Stimulated activated CD4-positive, alpha-beta T cell treated with anti-CD3 and anti-CD28 coated beads, Interleukin-4, amount 100 ng/mL, for 24 hours (primary cell): Measurements from ENCODE around the gene TM7SF2.

Experiments
- DNase-seq: peaks from one replicate; pipeline ENCODE4 v3.0.0-alpha.2; 2020

Gene TM7SF2

GRCh38 chr11:65111744-65112545 lies at the start of gene TM7SF2:
TSS of gene TM7SF2 (plus strand) at chr11:65111872. CDS start at chr11:65112016, 144 bp downstream.
- peak; percentile 93 for DNase-seq

GRCh38 chr11:65063532-65063931 lies 48.1 kb upstream of the TM7SF2 start:
- DNase-seq = no peak

- DNase-seq = no peak
Measured at GRCh38 chr11:65064847-65065240, 46.8 kb upstream of the TM7SF2 start.

- DNase-seq = no peak
Measured at GRCh38 chr11:65065851-65066250, 45.8 kb upstream of the TM7SF2 start.

- DNase-seq = no peak
Measured at GRCh38 chr11:65066315-65066714, 45.4 kb upstream of the TM7SF2 start.

- no peak for DNase-seq
Measured at GRCh38 chr11:65066805-65067291, 44.8 kb upstream of the TM7SF2 start.

- DNase-seq = no peak
Measured at GRCh38 chr11:65067446-65067845, 44.2 kb upstream of the TM7SF2 start.

- DNase-seq = no peak
Measured at GRCh38 chr11:65069217-65069616, 42.5 kb upstream of the TM7SF2 start.

GRCh38 chr11:65071907-65072630 lies 39.6 kb upstream of the TM7SF2 start:
- no peak for DNase-seq

- DNase-seq = no peak
Measured at GRCh38 chr11:65072631-65072966, 39.1 kb upstream of the TM7SF2 start.

GRCh38 chr11:65077451-65077850 lies 34.2 kb upstream of the TM7SF2 start:
- no peak for DNase-seq

GRCh38 chr11:65078151-65078550 lies 33.5 kb upstream of the TM7SF2 start:
- peak; percentile 72 for DNase-seq

- no peak for DNase-seq
Measured at GRCh38 chr11:65078786-65079342, 32.8 kb upstream of the TM7SF2 start.

- DNase-seq = no peak
Measured at GRCh38 chr11:65083134-65083833, 28.4 kb upstream of the TM7SF2 start.

GRCh38 chr11:65083834-65084597 lies 27.7 kb upstream of the TM7SF2 start, which contains the start of the genes CDCA5 and ZFPL1:
TSS of gene CDCA5 (minus strand) at chr11:65084040. CDS start at chr11:65083978, 62 bp downstream.
TSS of gene ZFPL1 (plus strand) at chr11:65084222. CDS start at chr11:65084699, 477 bp downstream.
- DNase-seq = peak; percentile 96

- DNase-seq = no peak
Measured at GRCh38 chr11:65084598-65085375, 26.9 kb upstream of the TM7SF2 start.

GRCh38 chr11:65085446-65085845 lies 26.2 kb upstream of the TM7SF2 start:
- DNase-seq = no peak

GRCh38 chr11:65086809-65087208 lies 24.9 kb upstream of the TM7SF2 start:
- no peak for DNase-seq

- no peak for DNase-seq
Measured at GRCh38 chr11:65087216-65087615, 24.5 kb upstream of the TM7SF2 start.

GRCh38 chr11:65087827-65088226 lies 23.8 kb upstream of the TM7SF2 start:
- no peak for DNase-seq

GRCh38 chr11:65089621-65090020 lies 22.1 kb upstream of the TM7SF2 start:
- DNase-seq = no peak
